ENCODE data around the gene CTDSPL.

- TF ChIP-seq ZNF274 (IDR thresholded peaks at IDR 0.05; ENCODE audit: low read depth, low read length) (no peak), YY1 (IDR thresholded peaks at IDR 0.05; ENCODE audit: insufficient read depth, insufficient read length) (no peak)
These were observed 143.7 kb downstream of the CTDSPL start for GRCh38 chr3:38005076-38006020.
